COLO668 (cell line): ENCODE data around the gene SLX4.

Experiments
- DNase-seq: peaks from one replicate; lab custom pipeline; 2025; ENCODE audit not compliant: unreplicated experiment; lab: John Stamatoyannopoulos, UW

The SLX4 gene

GRCh38 chr16:3561626-3562025, 49.8 kb downstream of the SLX4 start:
- no peak for DNase-seq

GRCh38 chr16:3554351-3554928, 57.0 kb downstream of the SLX4 start:
- DNase-seq, result no peak

GRCh38 chr16:3553138-3553923, 58.1 kb downstream of the SLX4 start:
- DNase-seq, result no peak

- no peak for DNase-seq
These were observed 60.3 kb downstream of the SLX4 start for GRCh38 chr16:3550851-3551847.

GRCh38 chr16:3549906-3550305, 61.5 kb downstream of the SLX4 start:
- DNase-seq, result no peak

- no peak for DNase-seq
These were observed 62.5 kb downstream of the SLX4 start for GRCh38 chr16:3548859-3549258.

GRCh38 chr16:3548445-3548844, 63.0 kb downstream of the SLX4 start:
- DNase-seq, result no peak

GRCh38 chr16:3546986-3547682, 64.3 kb downstream of the SLX4 start:
- DNase-seq, result no peak

GRCh38 chr16:3542601-3543373, 68.6 kb downstream of the SLX4 start:
- DNase-seq, result no peak

GRCh38 chr16:3541527-3542155, 69.8 kb downstream of the SLX4 start:
- no peak for DNase-seq

- DNase-seq, result no peak
These were observed 73.2 kb downstream of the SLX4 start for GRCh38 chr16:3538222-3538621.

- no peak for DNase-seq
These were observed 74.6 kb downstream of the SLX4 start for GRCh38 chr16:3536851-3537250.

- no peak for DNase-seq
These were observed 75.1 kb downstream of the SLX4 start for GRCh38 chr16:3536271-3536731.

- no peak for DNase-seq
These were observed 77.3 kb downstream of the SLX4 start for GRCh38 chr16:3534126-3534525.

GRCh38 chr16:3532741-3533140, 78.7 kb downstream of the SLX4 start:
- DNase-seq, result no peak
